Stimulated activated CD8-positive, alpha-beta memory T cell treated with anti-CD3 and anti-CD28 coated beads, Interleukin-7, amount 100 ng/mL, for 48 hours (primary cell): ENCODE results near the gene LPP.

Source experiments
- DNase-seq, 2 donors: peaks; one replicate each; pipeline ENCODE4 v3.0.0-alpha.2; 2020; ENCODE audit warnings: low read depth in 1 of 2; ENCODE audit errors: extremely low read depth in 1 of 2

LPP gene

GRCh38 chr3:188194332-188194731, 40.4 kb downstream of the LPP start:
- no peak for DNase-seq

- DNase-seq: no peak
Measured at GRCh38 chr3:188196232-188196990, 42.5 kb downstream of the LPP start.

- DNase-seq: no peak
Measured at GRCh38 chr3:188197388-188197847, 43.5 kb downstream of the LPP start.

GRCh38 chr3:188198001-188198400, 44.0 kb downstream of the LPP start:
- no peak for DNase-seq

- DNase-seq: no peak
Measured at GRCh38 chr3:188198760-188199327, 44.9 kb downstream of the LPP start.

GRCh38 chr3:188199386-188199785, 45.4 kb downstream of the LPP start:
- no peak for DNase-seq

GRCh38 chr3:188200481-188200880, 46.5 kb downstream of the LPP start:
- DNase-seq: no peak

GRCh38 chr3:188202358-188203138, 48.6 kb downstream of the LPP start:
- DNase-seq: no peak

- DNase-seq: no peak
Measured at GRCh38 chr3:188204526-188204925, 50.6 kb downstream of the LPP start.

- DNase-seq: no peak
Measured at GRCh38 chr3:188205992-188206416, 52.0 kb downstream of the LPP start.

GRCh38 chr3:188206787-188207186, 52.8 kb downstream of the LPP start:
- no peak for DNase-seq

GRCh38 chr3:188207941-188208515, 54.1 kb downstream of the LPP start:
- no peak for DNase-seq

GRCh38 chr3:188208516-188208981, 54.6 kb downstream of the LPP start:
- DNase-seq: no peak

GRCh38 chr3:188209034-188209433, 55.1 kb downstream of the LPP start:
- DNase-seq: no peak

- no peak for DNase-seq
Measured at GRCh38 chr3:188209740-188210139, 55.8 kb downstream of the LPP start.

GRCh38 chr3:188211476-188211875, 57.5 kb downstream of the LPP start:
- DNase-seq: no peak

GRCh38 chr3:188212308-188212969, 58.5 kb downstream of the LPP start:
- no peak for DNase-seq

GRCh38 chr3:188214442-188214841, 60.5 kb downstream of the LPP start:
- DNase-seq: no peak

- DNase-seq: no peak
Measured at GRCh38 chr3:188215129-188215528, 61.2 kb downstream of the LPP start.

- no peak for DNase-seq
Measured at GRCh38 chr3:188217011-188217463, 63.1 kb downstream of the LPP start.

- no peak for DNase-seq
Measured at GRCh38 chr3:188217726-188218125, 63.8 kb downstream of the LPP start.
